GM21423 (cell line): ENCODE results near the gene DLK2.
"Not testable (repeated sequence)": the region's sequence is repeated elsewhere in the genome, so short reads cannot be mapped to it uniquely, and the experiment has no call there.

Source experiments
- ATAC-seq: cut with Tn5 transposase; IDR thresholded peaks from one replicate; pipeline ENCODE4 v1.9.1; 2021; ENCODE audit warnings: mild to moderate bottlenecking, moderate library complexity; ENCODE audit not compliant: unreplicated experiment

The DLK2 gene

DNA sequence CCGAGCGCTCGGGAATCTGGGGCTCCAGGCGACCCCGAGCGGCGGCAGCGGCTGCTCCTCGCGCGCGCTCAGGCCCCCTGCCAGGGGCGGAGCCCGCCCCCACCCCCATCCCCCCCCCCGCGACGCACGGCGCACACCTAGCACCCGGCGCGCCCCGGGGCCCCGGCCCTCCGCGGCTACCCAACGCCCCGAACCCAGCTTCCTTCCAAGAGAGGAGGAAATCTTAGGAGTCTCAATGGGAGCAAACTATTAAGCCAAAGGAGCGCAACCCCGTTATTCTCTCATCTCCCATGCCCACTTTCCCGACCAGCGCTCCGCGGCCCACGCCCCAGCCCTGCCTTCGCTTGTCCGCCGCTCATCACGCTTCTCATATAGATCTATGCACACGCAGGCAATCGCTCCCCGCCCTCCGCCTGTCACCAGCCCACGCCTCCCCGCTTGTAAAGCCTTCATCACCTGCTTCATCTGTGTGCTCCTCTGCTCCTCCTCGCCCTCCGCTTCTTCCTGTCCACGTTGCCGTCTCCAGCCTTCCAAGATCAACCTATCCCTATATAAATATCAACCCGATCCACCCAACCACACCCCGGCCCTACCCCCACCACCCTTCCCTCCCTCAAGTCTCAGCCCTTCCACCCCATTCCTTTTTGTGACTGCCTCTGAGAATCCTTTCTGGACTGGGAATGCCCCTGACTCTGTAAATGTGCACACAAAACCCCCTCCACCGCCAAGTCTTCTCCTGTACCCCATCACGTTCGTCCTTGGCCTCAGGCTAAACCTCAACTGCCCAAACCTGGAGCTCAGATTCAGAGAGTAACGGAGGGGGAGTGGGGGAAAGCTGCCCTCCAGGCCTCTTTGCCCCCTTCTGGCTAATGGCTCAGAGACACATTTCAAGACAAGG, at the start of gene DLK2:
Gene DLK2 (minus strand): TSS at position 18 of the 898 bp plus-strand sequence. CDS start 723 bp downstream, outside the sequence.
- ATAC-seq: no peak

DNA sequence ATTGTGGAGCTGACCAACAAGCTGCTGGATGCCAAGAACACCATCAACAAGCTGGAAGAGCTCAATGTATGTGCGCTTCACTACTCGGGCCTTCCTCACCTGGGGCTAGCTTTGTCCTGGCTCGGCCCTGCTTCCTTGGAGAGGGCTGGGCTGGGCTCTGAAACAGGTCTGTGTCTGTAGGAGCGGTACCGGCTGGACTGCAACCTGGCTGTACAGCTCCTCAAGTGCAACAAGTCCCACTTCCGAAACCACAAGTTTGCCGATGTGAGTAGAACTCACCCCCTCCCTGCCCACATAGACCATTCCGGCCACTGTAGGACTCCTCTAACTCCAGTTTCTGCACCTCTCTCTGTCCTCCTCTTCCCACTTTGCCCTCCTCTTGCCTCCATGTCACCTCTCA, 48.1 kb upstream of the DLK2 start:
- no peak for ATAC-seq

DNA sequence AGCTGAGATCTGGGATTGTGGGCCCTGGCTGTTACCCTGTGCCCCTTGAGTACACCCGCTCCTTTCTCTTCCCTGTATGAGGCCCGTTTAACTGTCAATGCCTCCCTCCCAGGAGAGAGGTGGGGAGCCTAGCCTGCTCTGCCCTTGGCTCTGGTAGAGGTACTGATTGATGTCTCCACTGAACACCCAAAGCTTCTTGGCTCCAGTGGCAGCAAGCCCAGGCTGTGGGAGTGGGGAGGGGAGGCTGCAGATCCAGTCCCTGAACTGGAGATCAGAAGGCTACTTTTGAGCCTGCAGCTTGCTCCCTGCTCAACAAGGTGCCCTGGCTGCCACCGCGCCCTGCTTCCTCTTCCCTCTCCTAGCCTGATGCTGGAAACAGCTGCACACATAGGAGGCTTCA, 47.3 kb upstream of the DLK2 start:
- ATAC-seq: no peak

GRCh38 chr6:43500921-43501320, 45.6 kb upstream of the DLK2 start:
- ATAC-seq: no peak

DNA sequence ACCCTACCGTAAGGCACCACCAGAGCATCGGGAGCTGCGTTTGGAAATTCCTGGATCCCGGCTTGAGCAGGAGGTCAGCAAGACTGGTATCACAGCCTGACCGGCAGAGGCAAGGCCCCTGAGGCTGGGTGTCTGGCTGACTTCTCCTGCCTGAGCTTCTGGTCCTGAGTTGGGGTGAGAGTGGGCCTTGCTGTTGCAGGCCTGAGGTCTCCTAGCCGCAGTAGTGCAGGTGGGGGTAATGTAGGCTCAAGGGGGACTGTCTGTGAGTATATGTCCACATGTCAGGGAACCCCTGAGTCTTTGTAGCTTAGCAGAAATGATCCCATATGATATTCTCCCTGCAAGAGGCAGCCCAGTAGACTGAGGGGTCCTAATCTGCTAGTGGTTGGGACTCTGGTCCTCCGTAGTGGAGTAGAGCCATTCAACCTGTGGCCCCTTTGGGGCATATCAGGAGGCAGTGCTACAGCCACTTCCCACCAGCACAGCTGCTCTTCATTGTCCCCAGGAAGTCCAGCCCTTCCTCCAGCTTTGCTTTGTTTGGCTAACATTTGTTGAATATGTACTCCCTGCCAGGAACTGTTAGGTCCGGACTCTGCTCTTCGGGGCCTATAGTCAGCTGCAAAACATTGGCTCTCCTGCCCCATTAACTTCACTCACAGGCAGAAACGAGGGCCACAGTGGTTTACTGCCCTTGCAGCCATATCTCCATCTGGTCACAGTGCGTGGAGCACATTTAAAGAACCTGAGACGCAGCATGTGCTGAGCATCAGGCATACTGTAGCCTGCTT, 43.9 kb upstream of the DLK2 start:
- ATAC-seq: no peak

GRCh38 chr6:43498291-43498690, 42.9 kb upstream of the DLK2 start:
- ATAC-seq: not testable (repeated sequence)

- no peak for ATAC-seq
Observed at GRCh38 chr6:43497689-43498088, 42.3 kb upstream of the DLK2 start.

GRCh38 chr6:43497129-43497396, 41.7 kb upstream of the DLK2 start:
- ATAC-seq: no peak

DNA sequence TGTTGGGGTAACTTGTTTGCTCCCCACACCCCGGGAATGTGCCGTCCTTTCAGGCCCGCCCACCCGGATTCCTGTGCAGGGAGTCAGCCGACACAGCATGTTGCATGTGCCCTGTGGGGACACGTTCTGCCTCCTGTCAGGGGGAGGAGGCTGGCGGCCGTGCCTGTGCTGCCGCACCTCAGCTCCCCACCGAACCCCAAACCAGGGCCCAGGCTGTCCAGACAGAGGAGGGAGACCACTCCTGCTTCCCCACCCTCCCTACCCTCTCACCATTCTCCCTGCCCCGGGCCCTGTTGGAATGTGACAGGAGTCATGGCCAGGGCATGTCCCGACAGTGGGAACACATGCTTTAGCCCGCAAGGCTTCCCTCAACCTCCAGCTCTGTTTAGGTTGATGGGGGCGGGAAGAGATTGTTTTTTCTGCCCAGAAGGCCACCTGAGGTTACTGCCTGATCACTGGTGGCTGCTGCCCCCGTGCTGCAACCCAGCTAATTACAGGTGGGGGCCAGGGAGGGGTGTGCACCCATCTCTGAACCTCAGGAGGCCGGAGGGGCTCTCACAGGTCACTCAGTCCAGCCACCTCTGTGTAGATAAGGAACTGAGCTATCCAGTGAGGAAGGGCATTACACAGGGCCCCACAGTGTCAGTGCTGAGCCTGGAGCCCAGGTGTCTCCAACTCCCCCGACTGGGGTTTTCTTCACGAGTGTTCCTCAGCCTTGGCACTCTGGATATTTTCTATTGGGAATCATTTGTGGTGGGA, 41.2 kb upstream of the DLK2 start:
- no peak for ATAC-seq

- no peak for ATAC-seq
Observed at GRCh38 chr6:43495409-43495941, 40.1 kb upstream of the DLK2 start.

DNA sequence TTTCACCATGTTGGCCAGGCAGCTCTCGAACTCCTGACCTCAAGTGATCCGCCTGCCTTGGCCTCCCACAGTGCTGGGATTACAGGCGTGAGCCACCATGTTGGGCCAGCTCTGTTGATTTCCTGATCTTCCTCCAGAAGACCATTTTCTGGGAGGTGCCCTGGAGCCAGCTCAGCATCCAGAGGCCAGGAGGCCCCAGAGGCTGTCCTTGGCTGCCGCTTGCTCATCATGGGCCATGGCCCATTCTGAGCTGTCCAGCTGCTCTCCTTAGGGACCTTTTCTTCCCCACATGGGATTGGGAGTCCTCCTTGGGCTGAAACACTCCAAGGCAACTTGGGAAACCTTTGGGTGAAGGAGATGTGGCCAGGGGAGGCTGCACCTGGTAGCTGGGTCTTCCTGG, 39.4 kb upstream of the DLK2 start:
- no peak for ATAC-seq

DNA sequence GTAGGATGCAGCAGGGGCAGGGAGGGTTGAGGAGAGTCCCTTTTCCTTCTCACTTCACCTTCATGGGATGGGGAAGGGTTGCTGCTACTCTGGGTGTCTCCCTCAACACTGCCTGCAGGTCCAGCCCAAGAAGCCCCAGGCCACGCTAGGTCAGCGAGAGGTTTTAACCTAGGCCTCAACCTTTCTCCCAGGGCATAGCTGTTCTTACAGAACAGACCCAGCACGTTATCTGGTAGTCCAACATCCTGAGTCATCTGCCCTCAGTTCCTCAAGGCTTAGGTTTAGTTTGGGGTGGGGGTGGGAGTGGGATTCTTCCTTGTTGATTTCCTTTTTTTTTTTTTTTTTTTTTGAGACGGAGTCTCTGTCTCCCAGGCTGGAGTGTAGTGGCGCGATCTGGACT, 39.0 kb upstream of the DLK2 start:
- ATAC-seq: no peak

- no peak for ATAC-seq
Observed at GRCh38 chr6:43493833-43494232, 38.5 kb upstream of the DLK2 start.

- ATAC-seq: no peak
Observed at GRCh38 chr6:43493230-43493629, 37.9 kb upstream of the DLK2 start.

- ATAC-seq: no peak
Observed at GRCh38 chr6:43492673-43493072, 37.3 kb upstream of the DLK2 start.

GRCh38 chr6:43491750-43492661, 36.7 kb upstream of the DLK2 start:
- ATAC-seq: no peak

- no peak for ATAC-seq
Observed at GRCh38 chr6:43490523-43490939, 35.2 kb upstream of the DLK2 start.

GRCh38 chr6:43489277-43490072, 34.1 kb upstream of the DLK2 start:
- ATAC-seq: no peak

GRCh38 chr6:43488667-43489276, 33.4 kb upstream of the DLK2 start:
- no peak for ATAC-seq
